Stimulated activated naive CD8-positive, alpha-beta T cell treated with anti-CD3 and anti-CD28 coated beads, Interleukin-15, amount 100 ng/mL, for 72 hours (primary cell): ENCODE data around the gene SORL1-AS1.
"Not testable (repeated sequence)": the region's sequence is repeated elsewhere in the genome, so short reads cannot be mapped to it uniquely, and the experiment has no call there.

Experiments
- ATAC-seq: fragments of 150-1000 bp; cut with Tn5 transposase; 2 replicates; pipeline ENCODE4 v1.10.0; 2021; ENCODE audit warnings: mild to moderate bottlenecking, moderate library complexity
- DNase-seq, 2 donors: peaks; one replicate each; pipeline ENCODE4 v3.0.0; 2021 to 2022
- H3K27ac Mint-ChIP-seq, 2 donors: one replicate each; pipeline ENCODE4 v1.8.0; 2022; ENCODE audit warnings: mild to moderate bottlenecking in 2 of 2, mixed read lengths in 2 of 2, moderate library complexity in 2 of 2
- H3K27me3 Mint-ChIP-seq: one replicate; pipeline ENCODE4 v1.8.0; 2022; ENCODE audit warnings: mixed read lengths
- H3K4me1 Mint-ChIP-seq: one replicate; pipeline ENCODE4 v1.8.0; 2022; ENCODE audit warnings: mild to moderate bottlenecking, mixed read lengths
- H3K4me3 Mint-ChIP-seq, 2 donors: one replicate each; pipeline ENCODE4 v1.8.0; 2022; ENCODE audit warnings: mild to moderate bottlenecking in 2 of 2, mixed read lengths in 2 of 2, moderate library complexity in 1 of 2
- H3K9me3 Mint-ChIP-seq, 2 donors: one replicate each; pipeline ENCODE4 v1.8.0; 2022; ENCODE audit warnings: mixed read lengths in 2 of 2

Gene SORL1-AS1

DNA sequence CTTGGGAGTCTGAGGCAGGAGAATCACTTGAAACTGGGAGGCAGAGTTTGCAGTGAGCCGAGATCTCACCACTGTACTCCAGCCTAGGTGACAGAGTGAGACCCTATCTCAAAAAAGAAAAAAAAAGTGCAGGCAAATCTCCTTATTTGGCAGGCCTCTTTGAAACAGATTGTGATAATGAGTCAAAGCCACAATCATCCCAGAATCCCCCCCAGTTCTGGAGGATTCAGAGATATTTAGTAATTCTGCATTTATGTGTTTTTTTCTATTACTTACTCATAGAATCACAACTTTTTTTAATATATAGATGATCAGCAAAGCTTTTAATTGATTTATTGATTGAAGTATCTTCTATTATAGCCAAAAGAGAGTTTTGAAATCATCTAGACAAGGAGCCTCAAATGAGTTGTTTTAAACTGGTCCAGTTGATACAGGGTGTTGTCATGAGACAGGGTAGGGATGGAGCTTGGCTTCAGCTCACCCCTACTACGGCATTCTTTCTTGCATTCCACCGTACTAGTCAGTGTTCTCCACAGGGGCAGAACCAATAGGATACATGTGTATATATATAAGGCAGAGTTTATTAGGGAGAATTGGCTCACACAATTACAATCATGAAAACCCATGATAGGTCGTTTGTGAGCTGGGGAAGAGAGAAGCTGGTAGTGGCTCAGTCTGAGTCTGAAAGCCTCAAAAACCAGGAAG lies 39.9 kb downstream of the SORL1-AS1 start:
- no peak for DNase-seq
- Mint-ChIP-seq H3K4me1 (peaks cover 44% of the 10 kb centered on the region), H3K4me3 (no peak overlapping the region), H3K9me3 (no peaks in the 10 kb centered on the region), H3K27ac (no peak overlapping the region), H3K27me3 (no peaks in the 10 kb centered on the region)
- ATAC-seq, result no peak

DNA sequence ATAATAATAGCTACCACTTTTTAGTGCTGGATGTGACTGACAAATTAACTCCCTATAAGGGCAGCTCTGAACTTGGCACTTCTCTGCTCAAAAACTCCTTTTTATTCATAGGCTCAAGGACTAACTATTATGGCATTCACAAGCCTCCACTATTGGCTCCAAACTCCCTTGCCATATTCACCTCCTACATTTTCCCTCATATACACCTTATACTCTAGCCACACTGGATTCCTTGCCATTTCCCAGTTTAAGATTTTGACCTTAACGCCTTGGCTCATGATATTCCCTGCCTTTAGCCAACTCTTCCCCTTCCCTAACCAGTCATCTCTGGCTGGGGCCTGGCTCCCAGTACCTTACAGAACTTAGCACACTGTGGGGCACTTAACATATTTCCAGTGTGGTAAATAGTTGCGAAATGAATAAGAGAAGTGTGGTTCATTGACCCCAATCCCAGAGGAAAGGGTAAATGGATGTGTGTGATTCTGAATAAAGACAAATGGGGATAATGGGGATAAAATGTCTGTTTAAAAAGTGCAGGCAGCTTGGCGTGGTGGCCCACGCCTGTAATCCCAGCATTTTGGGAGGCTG lies 40.7 kb downstream of the SORL1-AS1 start:
- no peak for ATAC-seq
- H3K4me3 Mint-ChIP-seq, result no peak overlapping the region
- H3K27ac Mint-ChIP-seq, result no peak overlapping the region
- no peak for DNase-seq
- H3K27me3 Mint-ChIP-seq, result no peaks in the 10 kb centered on the region
- H3K9me3 Mint-ChIP-seq, result no peaks in the 10 kb centered on the region
- H3K4me1 Mint-ChIP-seq, result peaks cover 37% of the 10 kb centered on the region

DNA sequence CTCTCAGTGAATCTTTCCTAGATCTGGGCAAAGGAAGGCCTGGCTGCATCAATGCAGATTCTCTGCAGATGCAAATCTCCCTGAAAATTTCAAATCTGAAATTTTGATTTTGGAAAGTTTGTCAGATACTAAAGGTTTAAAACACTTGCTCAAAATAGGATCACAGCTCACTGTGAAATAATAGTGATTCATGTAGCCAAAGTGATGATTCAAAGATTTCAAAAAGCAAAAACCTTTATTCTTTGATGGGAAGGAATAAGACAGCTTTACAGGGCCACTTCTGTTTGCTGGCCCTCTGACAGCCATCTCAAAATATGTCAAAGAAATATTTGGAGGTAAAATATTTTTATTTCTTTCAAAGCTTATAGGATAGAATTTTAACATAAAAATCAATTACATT lies 41.4 kb downstream of the SORL1-AS1 start:
- H3K9me3 Mint-ChIP-seq, H3K4me3 Mint-ChIP-seq, H3K27ac Mint-ChIP-seq, DNase-seq, ATAC-seq, H3K27me3 Mint-ChIP-seq: not testable (repeated sequence)
- peaks cover 29% of the 10 kb centered on the region for H3K4me1 Mint-ChIP-seq

DNA sequence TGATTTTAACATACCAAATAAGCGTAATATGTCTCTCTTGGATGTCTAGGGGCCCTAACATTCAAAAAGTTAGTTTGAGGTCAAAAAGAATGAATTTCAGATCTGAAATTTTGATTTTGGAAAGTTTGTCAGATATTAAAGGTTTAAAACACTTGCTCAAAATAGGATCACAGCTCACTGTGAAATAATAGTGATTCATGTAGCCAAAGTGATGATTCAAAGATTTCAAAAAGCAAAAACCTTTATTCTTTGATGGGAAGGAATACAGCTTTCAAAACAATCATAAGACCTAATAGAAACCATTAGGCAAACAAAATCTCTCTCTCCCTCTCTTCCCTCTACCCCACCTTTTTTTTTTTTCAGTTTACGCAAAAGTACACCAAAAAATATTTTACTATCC lies 42.7 kb downstream of the SORL1-AS1 start:
- not testable (repeated sequence) for DNase-seq, ATAC-seq, H3K27ac Mint-ChIP-seq, H3K27me3 Mint-ChIP-seq, H3K4me3 Mint-ChIP-seq, H3K9me3 Mint-ChIP-seq
- peaks cover 23% of the 10 kb centered on the region for H3K4me1 Mint-ChIP-seq

DNA sequence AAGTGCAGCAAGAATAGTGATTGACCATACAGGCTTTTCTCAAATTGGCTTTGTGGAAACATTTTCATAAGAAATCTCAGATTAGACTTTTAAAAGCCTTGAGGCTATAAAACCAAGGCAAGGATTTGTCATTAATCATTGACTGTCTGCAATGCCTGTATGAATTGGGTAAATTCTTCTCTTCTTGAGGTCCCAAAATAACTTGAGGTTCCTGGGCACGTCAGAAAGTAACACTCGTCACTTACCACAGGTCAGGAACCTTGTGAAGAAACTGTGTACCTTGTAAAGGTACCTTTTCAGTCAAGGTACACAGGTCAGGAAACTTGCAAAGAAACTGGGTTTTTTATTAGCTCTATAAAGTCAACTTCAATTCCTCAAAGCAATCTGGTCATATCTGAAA lies 43.9 kb downstream of the SORL1-AS1 start:
- no peaks in the 10 kb centered on the region for H3K27me3 Mint-ChIP-seq
- no peak for ATAC-seq
- no peak for DNase-seq
- H3K4me3 Mint-ChIP-seq, result no peak overlapping the region
- H3K27ac Mint-ChIP-seq, result no peak overlapping the region
- H3K4me1 Mint-ChIP-seq, result peaks cover 22% of the 10 kb centered on the region
- no peaks in the 10 kb centered on the region for H3K9me3 Mint-ChIP-seq

DNA sequence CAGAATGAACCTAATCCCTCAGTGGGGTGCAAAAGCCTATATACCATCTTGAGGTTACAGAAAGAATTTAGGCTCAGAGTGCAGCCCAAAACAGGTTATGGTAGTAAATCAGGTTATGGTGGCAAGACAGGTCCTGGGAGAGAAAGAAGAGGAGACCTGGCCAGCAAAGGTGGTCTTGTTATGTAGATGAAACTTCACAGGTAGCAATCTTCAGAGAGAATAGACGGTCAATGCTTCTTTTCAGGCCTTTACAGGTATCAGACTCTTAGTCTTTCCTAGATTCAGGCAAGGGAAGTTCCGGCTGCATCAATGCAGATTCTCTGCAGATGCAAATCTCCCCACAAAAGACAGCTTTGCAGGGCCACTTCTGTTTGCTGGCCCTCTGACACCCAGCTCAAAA lies 46.5 kb downstream of the SORL1-AS1 start:
- DNase-seq (no peak), ATAC-seq (no peak)
- peaks cover 16% of the 10 kb centered on the region for H3K4me1 Mint-ChIP-seq
- H3K4me3 Mint-ChIP-seq, result no peak overlapping the region
- H3K9me3 Mint-ChIP-seq, result peaks cover 0 to 11% of the 10 kb centered on the region in 2 donors
- H3K27ac Mint-ChIP-seq, result no peak overlapping the region
- H3K27me3 Mint-ChIP-seq, result no peaks in the 10 kb centered on the region

DNA sequence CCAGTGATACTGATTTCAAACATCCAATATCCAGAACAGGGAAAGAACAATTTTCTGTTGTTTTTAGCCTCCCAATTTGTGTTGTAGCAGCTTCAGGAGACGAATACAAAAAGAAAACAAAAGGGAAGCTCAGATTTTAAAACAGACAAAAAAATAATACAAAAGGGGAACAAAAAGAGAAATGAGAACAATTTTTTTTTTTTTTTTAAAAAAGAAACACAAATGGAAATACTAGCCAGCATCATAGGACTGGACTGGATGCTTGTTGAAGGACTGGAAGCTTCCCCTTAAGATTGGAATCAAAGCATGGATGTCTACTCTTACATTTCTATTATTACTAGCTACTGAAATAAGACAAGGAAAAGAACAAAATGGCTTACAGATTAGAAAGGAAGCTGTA lies 47.1 kb downstream of the SORL1-AS1 start:
- no peak for DNase-seq
- H3K9me3 Mint-ChIP-seq, result peaks cover 0 to 12% of the 10 kb centered on the region in 2 donors
- ATAC-seq, result no peak
- H3K27ac Mint-ChIP-seq, result no peak overlapping the region
- H3K27me3 Mint-ChIP-seq, result no peaks in the 10 kb centered on the region
- H3K4me1 Mint-ChIP-seq, result peaks cover 10% of the 10 kb centered on the region
- H3K4me3 Mint-ChIP-seq, result no peak overlapping the region

DNA sequence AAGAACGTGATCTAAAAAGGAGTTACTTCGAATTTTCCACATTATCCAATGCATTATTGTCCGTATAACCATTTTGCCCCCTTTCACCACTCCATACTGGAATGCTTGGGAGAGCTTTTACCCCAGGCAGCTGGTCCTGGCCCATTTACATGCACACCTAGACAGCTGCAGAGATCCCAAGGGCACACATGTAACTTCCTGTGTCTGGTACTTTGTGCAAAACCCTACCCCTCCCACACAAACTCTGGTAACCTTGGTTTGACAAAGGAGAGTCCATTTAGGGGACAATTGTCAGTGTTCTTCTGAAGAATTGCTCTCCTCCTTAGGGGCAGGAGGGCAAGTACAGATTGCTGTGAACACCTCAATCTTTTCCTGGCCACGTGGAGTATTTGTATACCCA lies 58.0 kb downstream of the SORL1-AS1 start:
- peak; percentile 35 for ATAC-seq
- no peak for DNase-seq
- H3K27me3 Mint-ChIP-seq, result no peaks in the 10 kb centered on the region
- H3K9me3 Mint-ChIP-seq, result peaks cover 0 to 5% of the 10 kb centered on the region in 2 donors
- peaks cover 27% of the 10 kb centered on the region for H3K4me1 Mint-ChIP-seq
- no peak overlapping the region for H3K4me3 Mint-ChIP-seq
- no peak overlapping the region for H3K27ac Mint-ChIP-seq

DNA sequence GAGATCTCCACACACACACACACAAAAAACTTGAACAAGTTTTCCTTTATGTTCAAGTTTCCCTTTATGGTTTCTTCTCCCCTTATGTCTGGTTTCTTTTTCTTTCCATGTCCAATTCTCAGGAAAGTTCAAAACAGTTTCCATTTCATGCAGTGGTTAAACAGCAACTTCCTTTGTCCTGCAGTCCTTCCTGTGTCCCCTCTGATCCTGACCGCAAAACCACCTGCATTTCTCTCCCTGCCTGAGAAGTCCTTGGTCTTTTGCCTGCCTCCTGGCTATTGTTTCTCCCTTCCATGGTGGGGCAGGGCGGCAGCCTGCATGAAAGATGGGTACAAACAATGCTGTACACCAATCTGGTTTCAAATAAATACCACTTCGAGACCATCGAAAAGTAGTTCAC lies 58.9 kb downstream of the SORL1-AS1 start:
- Mint-ChIP-seq H3K4me1 (peaks cover 27% of the 10 kb centered on the region), H3K9me3 (no peaks in the 10 kb centered on the region), H3K27ac (peak overlapping the region in 1 of 2 donors; percentile 67), H3K4me3 (no peak overlapping the region), H3K27me3 (no peaks in the 10 kb centered on the region)
- no peak for DNase-seq
- ATAC-seq, result no peak

DNA sequence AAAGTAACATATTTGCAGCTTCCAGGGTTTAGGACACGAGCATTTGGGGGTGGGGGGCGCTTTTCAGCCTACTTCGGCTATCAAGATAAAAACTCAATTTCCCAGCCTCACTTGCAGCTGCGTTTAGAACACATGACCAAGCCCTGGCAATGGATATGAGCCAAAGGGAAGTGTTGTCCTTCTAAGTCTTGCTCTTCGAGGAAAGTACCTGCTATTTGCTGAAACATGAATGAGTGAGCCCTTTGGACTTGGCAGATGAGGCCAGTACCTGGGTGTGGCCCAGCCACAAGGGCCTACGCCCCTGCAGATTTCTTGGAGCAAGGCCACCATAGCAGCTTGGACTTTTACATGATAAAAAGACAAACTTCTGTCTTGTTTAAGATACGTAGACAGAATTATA lies 60.9 kb downstream of the SORL1-AS1 start:
- ATAC-seq (no peak), DNase-seq (no peak)
- Mint-ChIP-seq H3K27me3 (no peaks in the 10 kb centered on the region), H3K9me3 (no peaks in the 10 kb centered on the region), H3K27ac (no peak overlapping the region), H3K4me3 (no peak overlapping the region), H3K4me1 (peaks cover 27% of the 10 kb centered on the region)

DNA sequence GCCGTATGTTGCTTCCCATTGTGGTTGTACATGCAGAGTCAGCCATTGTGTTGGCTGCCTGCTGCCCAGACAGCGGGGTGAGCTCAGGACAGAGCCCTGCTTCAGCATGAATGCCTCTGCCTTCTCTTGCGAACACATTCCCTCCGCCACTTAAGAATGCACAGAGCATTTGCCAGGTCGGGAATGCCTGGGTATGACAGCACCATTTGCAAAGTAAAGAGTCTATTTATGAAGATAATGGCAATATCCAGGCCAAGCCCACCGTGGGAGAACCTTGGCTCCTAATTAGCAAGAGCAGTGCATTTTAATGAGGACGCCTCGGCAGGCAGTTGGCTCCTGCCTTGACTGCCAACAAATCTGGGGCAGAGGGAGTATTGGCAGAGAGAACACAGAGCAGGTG lies 63.1 kb downstream of the SORL1-AS1 start:
- H3K9me3 Mint-ChIP-seq, result no peaks in the 10 kb centered on the region
- no peaks in the 10 kb centered on the region for H3K27me3 Mint-ChIP-seq
- no peak overlapping the region for H3K27ac Mint-ChIP-seq
- ATAC-seq (no peak), DNase-seq (no peak)
- H3K4me3 Mint-ChIP-seq, result no peak overlapping the region
- H3K4me1 Mint-ChIP-seq, result peaks cover 20% of the 10 kb centered on the region
